ENCODE measurements around the gene XG.

- TF ChIP-seq CTCF (conservative IDR thresholded peaks at IDR 0.05 in 1 of 2, IDR thresholded peaks at IDR 0.05 in 1 of 2; ENCODE audit: extremely low read depth in 1 of 2, insufficient read depth in 1 of 2, low read depth in 1 of 2, low read length in 2 of 2) (no peak), EZH2 (IDR thresholded peaks at IDR 0.05; ENCODE audit: borderline replicate concordance, low read length) (no peak)
Measured at GRCh38 chrX:2831471-2832228, 79.8 kb downstream of the XG start.
